ENCODE results near the gene PLIN5.

The PLIN5 gene

GRCh38 chr19:4553775-4554174, 18.8 kb upstream of the PLIN5 start:
- no peak for DNase-seq
- H4K8ac ChIP-seq (ENCODE audit: low read depth, low read length), result no peak overlapping the region
- no peak overlapping the region for H4K91ac ChIP-seq (ENCODE audit: low read depth, low read length)
- peaks cover 3% of the 10 kb centered on the region for H3K9me3 ChIP-seq (ENCODE audit: insufficient read depth, low read depth, low read length)
- H3K4me2 ChIP-seq (ENCODE audit: low read length), result no peak overlapping the region
- no peak overlapping the region for H2AK5ac ChIP-seq (ENCODE audit: low read length)
- no CpG with 5 or more reads among the region's 3 CpGs for WGBS (ENCODE audit: extremely low coverage, insufficient coverage, insufficient read length)
- H3K27ac ChIP-seq (ENCODE audit: low read depth, low read length), result no peak overlapping the region
- no peak overlapping the region for H3K4ac ChIP-seq (ENCODE audit: low read depth, low read length)
- no peak overlapping the region for H3K23ac ChIP-seq (ENCODE audit: low read length)
- H2AFZ ChIP-seq (ENCODE audit: insufficient read depth, low read length, poor library complexity), result no peak overlapping the region
- H3K79me2 ChIP-seq (ENCODE audit: control insufficient read depth, insufficient read depth, low read length, poor library complexity), result no peaks in the 10 kb centered on the region
- H3K4me1 ChIP-seq (ENCODE audit: control insufficient read depth in 1 of 2, insufficient read depth in 2 of 2, low read length in 2 of 2), result no peaks in the 10 kb centered on the region
- no peak overlapping the region for H3K14ac ChIP-seq (ENCODE audit: low read length)
- no peaks in the 10 kb centered on the region for H3K27me3 ChIP-seq (ENCODE audit: insufficient read depth, low read length)
- H2BK5ac ChIP-seq (ENCODE audit: low read depth, low read length, poor library complexity), result no peak overlapping the region
- H4K12ac ChIP-seq (ENCODE audit: low read depth, low read length), result no peak overlapping the region
- H2BK12ac ChIP-seq (ENCODE audit: low read length), result no peak overlapping the region
- no peak overlapping the region for H2BK120ac ChIP-seq (ENCODE audit: insufficient read depth, low read length, poor library complexity)
- H3K18ac ChIP-seq (ENCODE audit: low read length), result no peak overlapping the region
- no peak overlapping the region for H3K9ac ChIP-seq (ENCODE audit: low read length)
- peak overlapping the region; percentile 26 for H3K4me3 ChIP-seq (ENCODE audit: low read depth, low read length)
- H3K79me1 ChIP-seq (ENCODE audit: low read length), result no peaks in the 10 kb centered on the region
- no peaks in the 10 kb centered on the region for H3K36me3 ChIP-seq (ENCODE audit: control insufficient read depth in 1 of 2, insufficient read depth in 2 of 2, low read length in 2 of 2)

GRCh38 chr19:4553092-4553695, 18.2 kb upstream of the PLIN5 start:
- Histone ChIP-seq H4K91ac (ENCODE audit: low read depth, low read length) (no peak overlapping the region), H3K27me3 (ENCODE audit: insufficient read depth, low read length) (no peaks in the 10 kb centered on the region), H2BK12ac (ENCODE audit: low read length) (no peak overlapping the region), H3K79me1 (ENCODE audit: low read length) (no peaks in the 10 kb centered on the region), H3K79me2 (ENCODE audit: control insufficient read depth, insufficient read depth, low read length, poor library complexity) (no peaks in the 10 kb centered on the region), H3K23ac (ENCODE audit: low read length) (no peak overlapping the region), H2AFZ (ENCODE audit: insufficient read depth, low read length, poor library complexity) (no peak overlapping the region), H3K9me3 (ENCODE audit: insufficient read depth, low read depth, low read length) (peaks cover 3% of the 10 kb centered on the region), H2AK5ac (ENCODE audit: low read length) (no peak overlapping the region), H3K4me1 (ENCODE audit: control insufficient read depth in 1 of 2, insufficient read depth in 2 of 2, low read length in 2 of 2) (no peaks in the 10 kb centered on the region), H3K4ac (ENCODE audit: low read depth, low read length) (no peak overlapping the region), H3K18ac (ENCODE audit: low read length) (no peak overlapping the region), H2BK5ac (ENCODE audit: low read depth, low read length, poor library complexity) (no peak overlapping the region), H3K4me2 (ENCODE audit: low read length) (no peak overlapping the region), H3K14ac (ENCODE audit: low read length) (no peak overlapping the region), H3K9ac (ENCODE audit: low read length) (no peak overlapping the region), H3K27ac (ENCODE audit: low read depth, low read length) (no peak overlapping the region), H4K8ac (ENCODE audit: low read depth, low read length) (no peak overlapping the region), H4K12ac (ENCODE audit: low read depth, low read length) (no peak overlapping the region), H3K36me3 (ENCODE audit: control insufficient read depth in 1 of 2, insufficient read depth in 2 of 2, low read length in 2 of 2) (no peaks in the 10 kb centered on the region), H3K4me3 (ENCODE audit: low read depth, low read length) (no peak overlapping the region), H2BK120ac (ENCODE audit: insufficient read depth, low read length, poor library complexity) (no peak overlapping the region)
- no peak for DNase-seq

- no peak overlapping the region for H3K4me2 ChIP-seq (ENCODE audit: low read length)
- no peak overlapping the region for H2AFZ ChIP-seq (ENCODE audit: insufficient read depth, low read length, poor library complexity)
- H3K9ac ChIP-seq (ENCODE audit: low read length), result no peak overlapping the region
- H3K14ac ChIP-seq (ENCODE audit: low read length), result no peak overlapping the region
- no peaks in the 10 kb centered on the region for H3K79me1 ChIP-seq (ENCODE audit: low read length)
- no peak overlapping the region for H3K18ac ChIP-seq (ENCODE audit: low read length)
- H2BK5ac ChIP-seq (ENCODE audit: low read depth, low read length, poor library complexity), result no peak overlapping the region
- H3K27ac ChIP-seq (ENCODE audit: low read depth, low read length), result no peak overlapping the region
- no CpG with 5 or more reads among the region's 18 CpGs for WGBS (ENCODE audit: extremely low coverage, insufficient coverage, insufficient read length)
- H3K79me2 ChIP-seq (ENCODE audit: control insufficient read depth, insufficient read depth, low read length, poor library complexity), result no peaks in the 10 kb centered on the region
- H3K23ac ChIP-seq (ENCODE audit: low read length), result no peak overlapping the region
- H3K36me3 ChIP-seq (ENCODE audit: control insufficient read depth in 1 of 2, insufficient read depth in 2 of 2, low read length in 2 of 2), result no peaks in the 10 kb centered on the region
- no peak overlapping the region for H3K4ac ChIP-seq (ENCODE audit: low read depth, low read length)
- H2AK5ac ChIP-seq (ENCODE audit: low read length), result no peak overlapping the region
- no peak for DNase-seq
- H2BK120ac ChIP-seq (ENCODE audit: insufficient read depth, low read length, poor library complexity), result no peak overlapping the region
- H4K91ac ChIP-seq (ENCODE audit: low read depth, low read length), result no peak overlapping the region
- H3K4me3 ChIP-seq (ENCODE audit: low read depth, low read length), result no peak overlapping the region
- H2BK12ac ChIP-seq (ENCODE audit: low read length), result no peak overlapping the region
- peaks cover 3% of the 10 kb centered on the region for H3K9me3 ChIP-seq (ENCODE audit: insufficient read depth, low read depth, low read length)
- H3K27me3 ChIP-seq (ENCODE audit: insufficient read depth, low read length), result no peaks in the 10 kb centered on the region
- H4K12ac ChIP-seq (ENCODE audit: low read depth, low read length), result no peak overlapping the region
- H3K4me1 ChIP-seq (ENCODE audit: control insufficient read depth in 1 of 2, insufficient read depth in 2 of 2, low read length in 2 of 2), result no peaks in the 10 kb centered on the region
- H4K8ac ChIP-seq (ENCODE audit: low read depth, low read length), result no peak overlapping the region
These were observed 17.4 kb upstream of the PLIN5 start for GRCh38 chr19:4552525-4552819.

- Histone ChIP-seq H3K18ac (ENCODE audit: low read length) (no peak overlapping the region), H3K4me1 (ENCODE audit: control insufficient read depth in 1 of 2, insufficient read depth in 2 of 2, low read length in 2 of 2) (no peaks in the 10 kb centered on the region), H4K12ac (ENCODE audit: low read depth, low read length) (no peak overlapping the region), H3K9me3 (ENCODE audit: insufficient read depth, low read depth, low read length) (peaks cover 3% of the 10 kb centered on the region), H3K14ac (ENCODE audit: low read length) (no peak overlapping the region), H4K8ac (ENCODE audit: low read depth, low read length) (no peak overlapping the region), H2AK5ac (ENCODE audit: low read length) (no peak overlapping the region), H2BK120ac (ENCODE audit: insufficient read depth, low read length, poor library complexity) (no peak overlapping the region), H2BK5ac (ENCODE audit: low read depth, low read length, poor library complexity) (no peak overlapping the region), H2AFZ (ENCODE audit: insufficient read depth, low read length, poor library complexity) (no peak overlapping the region), H4K91ac (ENCODE audit: low read depth, low read length) (no peak overlapping the region), H3K27ac (ENCODE audit: low read depth, low read length) (no peak overlapping the region), H3K23ac (ENCODE audit: low read length) (no peak overlapping the region), H3K4me3 (ENCODE audit: low read depth, low read length) (no peak overlapping the region), H3K79me1 (ENCODE audit: low read length) (no peaks in the 10 kb centered on the region), H3K4me2 (ENCODE audit: low read length) (no peak overlapping the region), H3K36me3 (ENCODE audit: control insufficient read depth in 1 of 2, insufficient read depth in 2 of 2, low read length in 2 of 2) (no peaks in the 10 kb centered on the region), H3K79me2 (ENCODE audit: control insufficient read depth, insufficient read depth, low read length, poor library complexity) (no peaks in the 10 kb centered on the region), H3K9ac (ENCODE audit: low read length) (no peak overlapping the region), H3K4ac (ENCODE audit: low read depth, low read length) (no peak overlapping the region), H2BK12ac (ENCODE audit: low read length) (no peak overlapping the region), H3K27me3 (ENCODE audit: insufficient read depth, low read length) (no peaks in the 10 kb centered on the region)
- DNase-seq, result no peak
- WGBS (ENCODE audit: extremely low coverage, insufficient coverage, insufficient read length), result no CpG with 5 or more reads among the region's 26 CpGs
These were observed 15.5 kb upstream of the PLIN5 start for GRCh38 chr19:4550479-4551050.
